Activated CD4-positive, alpha-beta T cell treated with anti-CD3 and anti-CD28 coated beads, Interleukin-2, Interleukin-6, amounts not matched to agents 100 ng/mL and 50 ng/mL, durations not matched to agents 16 hours and 8 hours (primary cell): ENCODE measurements around the gene THOP1.

Experiments used
- DNase-seq: peaks from one replicate; pipeline ENCODE4 v3.0.0-alpha.2; 2020

Gene THOP1

GRCh38 chr19:2762783-2763496 lies 22.4 kb upstream of the THOP1 start:
- DNase-seq = no peak

DNA sequence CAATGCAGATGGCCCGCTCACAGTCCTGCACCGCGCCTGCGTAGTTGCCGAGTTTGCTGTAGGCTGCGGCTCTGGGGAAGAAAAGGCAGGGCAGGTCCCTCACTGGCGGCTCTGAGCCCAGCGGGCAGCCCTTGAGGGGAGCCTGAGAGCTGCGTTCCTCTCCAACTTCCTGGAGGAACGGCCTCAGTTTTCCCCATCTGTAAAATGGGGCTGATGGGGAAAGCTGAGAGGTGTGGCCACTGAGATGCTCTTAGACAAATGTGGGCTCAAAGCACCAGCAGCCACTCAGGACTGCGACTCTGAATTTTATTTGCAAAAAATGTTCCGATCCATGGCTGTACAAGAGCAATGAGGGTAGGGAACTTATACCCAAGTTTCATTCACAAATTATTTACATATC lies 21.6 kb upstream of the THOP1 start:
- no peak for DNase-seq

GRCh38 chr19:2764945-2765344 lies 20.4 kb upstream of the THOP1 start:
- DNase-seq = no peak

GRCh38 chr19:2765376-2765775 lies 19.9 kb upstream of the THOP1 start:
- DNase-seq = no peak

DNA sequence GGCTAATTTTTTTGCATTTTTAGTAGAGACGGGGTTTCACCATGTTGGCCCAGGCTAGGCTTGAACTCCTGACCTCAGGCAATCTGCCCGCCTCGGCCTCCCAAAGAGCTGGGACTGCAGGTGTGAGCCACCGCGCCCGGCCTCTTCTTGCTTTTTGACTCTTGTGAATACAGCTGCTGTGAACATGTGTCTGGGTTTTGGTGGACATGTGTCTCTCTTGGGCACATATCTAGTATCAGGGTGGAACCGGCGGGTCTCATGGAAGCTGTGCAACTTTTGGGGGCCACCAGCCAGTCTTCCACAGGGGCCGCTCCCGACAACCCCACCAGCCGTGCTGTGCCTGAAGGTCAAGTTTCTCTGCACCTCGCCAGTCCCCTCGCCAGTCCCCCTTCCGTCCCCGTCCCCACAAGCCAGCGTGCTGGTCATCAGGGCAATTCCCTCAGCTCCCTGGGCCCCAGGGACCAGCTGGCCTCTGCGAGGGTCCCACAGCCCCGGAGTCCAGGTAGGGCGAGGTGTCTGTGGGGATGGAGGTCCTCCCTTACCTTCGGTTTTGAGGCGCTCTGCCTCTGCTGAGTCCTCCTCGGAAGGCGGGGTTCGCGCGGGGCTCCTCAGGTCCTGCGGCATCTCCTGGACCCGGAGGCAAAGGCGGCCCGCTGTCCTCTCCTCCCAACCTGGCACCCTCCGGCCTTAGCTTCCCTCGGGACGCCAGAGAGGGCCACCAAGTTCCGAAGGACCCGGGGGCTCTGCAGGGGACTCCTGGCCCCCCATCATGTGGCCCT lies 18.5 kb upstream of the THOP1 start:
- DNase-seq = no peak

GRCh38 chr19:2767688-2768087 lies 17.6 kb upstream of the THOP1 start:
- no peak for DNase-seq

- no peak for DNase-seq
These were observed 16.8 kb upstream of the THOP1 start for GRCh38 chr19:2768365-2769132.

GRCh38 chr19:2769218-2769617 lies 16.1 kb upstream of the THOP1 start:
- no peak for DNase-seq

DNA sequence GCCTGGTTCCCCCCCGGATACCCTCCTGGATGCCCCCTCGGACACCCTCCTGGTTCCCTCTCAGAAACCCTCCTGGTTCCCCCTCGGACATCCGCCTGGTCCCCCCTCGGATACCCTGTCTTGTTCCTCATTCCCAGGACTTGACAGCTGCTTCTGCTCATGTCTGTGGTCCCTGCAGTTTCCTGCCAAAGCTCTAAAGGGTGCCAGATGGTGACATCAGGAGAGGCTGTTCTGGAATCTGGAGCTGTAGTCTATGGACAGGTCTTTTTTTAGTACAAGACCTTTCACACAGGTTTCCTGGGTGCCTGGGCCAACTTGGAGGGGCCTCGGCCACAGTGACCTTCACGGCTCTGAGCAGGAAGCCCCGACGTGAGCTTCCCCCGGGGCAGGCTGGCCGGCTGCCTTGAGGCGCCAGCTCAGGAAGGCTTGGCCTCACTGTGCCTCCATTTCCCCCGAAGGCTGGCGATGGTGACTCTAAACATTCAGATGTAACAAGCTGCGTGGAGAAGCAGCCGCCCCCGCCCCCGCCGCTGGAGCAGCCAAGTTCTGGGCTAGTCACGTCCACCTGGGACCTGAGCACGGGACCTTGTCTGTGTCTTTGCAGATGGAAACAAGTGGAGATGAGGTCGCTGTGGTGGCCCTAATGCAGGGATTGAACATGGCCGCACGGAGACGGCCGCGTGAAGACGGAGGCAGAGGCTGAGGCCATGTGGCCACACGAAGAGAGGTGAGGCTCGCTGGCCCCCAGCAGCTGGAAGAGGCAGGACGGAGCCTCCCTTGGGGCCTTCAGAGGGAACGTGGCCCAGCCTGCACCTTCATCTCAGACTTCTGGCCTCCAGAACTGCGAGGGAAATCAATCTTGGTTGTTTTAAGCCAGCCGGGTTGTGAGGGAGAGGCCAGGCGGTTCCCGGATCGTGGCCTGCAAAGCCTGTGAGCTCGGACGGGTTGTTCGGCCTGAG lies 15.0 kb upstream of the THOP1 start:
- no peak for DNase-seq

DNA sequence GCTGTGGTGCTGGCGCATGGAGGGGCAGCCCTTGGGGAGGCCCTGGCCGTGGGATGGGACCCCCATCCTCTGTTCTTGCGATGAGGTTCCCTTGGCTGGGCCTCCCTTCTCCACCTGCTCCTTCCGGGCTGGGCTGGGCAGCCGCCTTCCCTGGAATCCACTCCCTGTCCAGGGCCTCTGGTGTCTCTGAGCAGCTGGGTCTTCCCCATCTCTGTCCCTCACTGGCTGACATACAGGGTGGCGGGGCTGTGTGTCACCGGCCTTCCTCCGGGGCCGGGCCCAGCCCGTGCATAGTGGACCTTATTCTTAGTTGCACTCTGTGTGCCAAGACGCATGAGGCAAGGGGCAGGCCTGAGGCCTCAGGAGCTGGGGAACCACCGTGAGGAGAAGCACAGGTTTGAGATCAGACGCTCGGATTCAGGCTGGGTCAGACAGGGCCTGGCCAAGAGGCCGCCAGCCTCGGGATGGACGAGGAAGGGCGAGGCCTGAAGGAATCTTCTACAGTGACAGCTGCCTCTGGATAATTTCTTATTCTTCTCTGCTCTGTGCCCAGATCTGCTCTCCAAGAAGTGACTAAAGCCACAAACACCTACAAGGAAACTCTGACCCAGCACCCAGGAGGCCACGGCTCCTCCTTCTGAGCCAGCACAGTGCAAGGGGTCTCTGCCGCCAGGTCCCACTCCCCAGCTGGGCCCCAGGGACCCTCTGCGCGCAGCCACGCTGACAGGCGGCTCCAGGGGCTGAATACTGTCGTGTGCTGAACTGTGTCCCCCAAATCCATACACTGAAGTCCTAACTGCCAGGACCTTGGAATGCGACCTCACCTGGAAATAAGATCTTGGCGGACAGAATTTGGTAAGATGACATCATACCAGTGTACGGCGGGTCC lies 13.3 kb upstream of the THOP1 start:
- DNase-seq = no peak

GRCh38 chr19:2774083-2774679 lies 11.1 kb upstream of the THOP1 start:
- no peak for DNase-seq

- no peak for DNase-seq
These were observed 10.2 kb upstream of the THOP1 start for GRCh38 chr19:2774953-2775555.

- peak; percentile 81 for DNase-seq
These were observed 9.5 kb upstream of the THOP1 start for GRCh38 chr19:2775556-2776430.

- DNase-seq = no peak
These were observed 7.2 kb upstream of the THOP1 start for GRCh38 chr19:2777952-2778683.

DNA sequence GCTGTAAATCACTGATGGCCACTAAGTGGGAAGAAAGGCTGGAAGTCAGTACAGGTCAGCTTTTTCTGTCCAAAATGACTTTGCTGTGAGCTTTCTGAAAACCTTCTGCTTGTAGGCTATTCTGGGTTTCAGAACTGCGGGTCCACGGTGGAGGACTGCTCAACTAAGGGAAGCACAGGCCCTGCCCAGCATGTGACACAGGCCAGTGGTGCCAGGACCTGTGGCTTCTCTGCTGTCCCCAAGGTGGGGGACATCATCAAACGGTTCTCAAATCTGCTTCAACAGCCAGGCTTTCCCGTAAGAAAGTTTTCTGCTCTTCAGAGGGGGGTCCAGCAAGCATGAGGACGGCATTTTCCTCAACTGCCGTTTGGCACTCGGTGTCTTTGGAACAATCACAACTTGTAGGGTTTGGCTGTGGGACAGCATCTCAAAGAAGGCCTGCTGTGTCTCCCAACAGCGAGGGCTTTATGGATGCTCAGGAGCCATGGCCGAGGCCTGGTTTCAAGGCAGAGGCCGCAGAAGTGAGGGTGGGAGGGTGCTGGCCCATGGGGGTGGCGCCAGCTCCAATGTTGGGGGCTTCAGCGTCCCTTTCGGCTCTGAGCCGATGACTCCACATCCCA lies 6.1 kb upstream of the THOP1 start:
- DNase-seq = no peak

DNA sequence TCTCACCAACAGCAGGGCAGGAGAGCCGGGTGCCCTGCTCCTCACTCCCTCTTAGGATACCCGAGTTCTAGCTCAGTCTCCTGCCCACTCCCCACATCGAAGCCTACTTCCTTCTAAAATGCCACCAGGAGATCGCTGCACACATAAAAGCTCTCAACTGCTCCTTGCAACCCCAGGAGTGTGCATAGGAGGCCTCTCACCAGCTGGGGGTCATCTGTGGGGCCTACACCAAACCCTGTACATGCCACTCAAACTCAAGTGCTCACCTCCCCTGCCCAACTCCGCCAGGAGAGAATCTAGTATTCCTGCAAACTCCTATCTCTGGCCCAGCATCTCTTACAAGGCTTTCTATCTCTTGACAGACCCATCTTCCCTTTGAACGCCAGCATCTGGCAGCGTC lies 5.0 kb upstream of the THOP1 start:
- no peak for DNase-seq

DNA sequence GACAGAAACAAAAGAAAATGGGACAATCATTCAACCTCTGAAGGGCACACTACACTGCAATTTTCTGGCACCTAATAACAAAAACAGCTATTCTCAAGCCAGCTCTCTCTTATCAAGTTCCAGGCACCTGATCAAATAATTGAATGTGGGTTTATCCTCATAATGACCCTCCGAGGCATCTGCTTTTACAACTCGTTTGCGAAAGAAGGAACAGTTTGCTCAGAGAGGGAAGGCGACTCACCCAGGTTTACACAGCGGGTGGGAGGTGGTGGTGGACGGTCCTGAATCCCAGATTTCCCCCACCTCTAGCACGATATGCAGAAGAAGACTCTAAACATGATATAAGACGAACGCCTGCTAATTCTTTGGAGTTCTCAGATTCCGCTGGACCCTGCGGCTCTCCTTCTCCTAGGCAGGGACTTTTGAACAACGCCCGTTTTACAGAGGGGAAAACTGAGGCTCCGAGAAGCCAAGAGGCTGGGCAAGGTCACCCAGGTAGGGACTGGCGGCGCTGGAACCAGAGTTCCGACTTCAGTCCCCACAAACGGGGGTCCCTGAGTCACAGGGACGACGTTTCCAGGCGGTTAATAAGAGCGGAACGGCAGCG lies 2.9 kb upstream of the THOP1 start:
- DNase-seq = no peak
